SK-N-SH (cell line): Measurements from ENCODE around the gene CRABP1.

Source experiments
- CHD2 ChIP-seq: fragments of 150-350 bp; IDR thresholded peaks from 2 replicates; pipeline ENCODE4 v1.6.1; 2018; ENCODE audit warnings: low read length; ENCODE audit not compliant: partially characterized antibody
- EP300 ChIP-seq, 2 experiments: IDR thresholded peaks; 2 replicates each; pipeline versions ENCODE4 v1.4.0 to v1.6.1; 2012; ENCODE audit warnings: borderline replicate concordance in 1 of 2, low read depth in 1 of 2, low read length in 1 of 2
- FOXM1 ChIP-seq: IDR thresholded peaks from 2 replicates; pipeline ENCODE4 v1.4.0; 2012; ENCODE audit warnings: low read depth, mild to moderate bottlenecking
- GATA2 ChIP-seq: sonication (generic); formaldehyde crosslinking; IDR thresholded peaks from 2 replicates; pipeline ENCODE4 v1.5.0; 2020; ENCODE audit warnings: mild to moderate bottlenecking, missing genetic modification reagents
- NRF1 ChIP-seq: IDR thresholded peaks from 2 replicates; pipeline ENCODE4 v1.6.1; 2012; ENCODE audit warnings: low read depth, mild to moderate bottlenecking, low read length
- PBX3 ChIP-seq: IDR thresholded peaks from 2 replicates; pipeline ENCODE4; 2012
- POLR2AphosphoS5 ChIP-seq: IDR thresholded peaks from 2 replicates; pipeline ENCODE4 v1.6.1; 2012; ENCODE audit warnings: low read depth, low read length
- RAD21 ChIP-seq: IDR thresholded peaks from 2 replicates; pipeline ENCODE4 v1.6.1; 2012; ENCODE audit warnings: mild to moderate bottlenecking, low read length
- RFX5 ChIP-seq: IDR thresholded peaks from 2 replicates; pipeline ENCODE4 v1.6.1; 2012; ENCODE audit warnings: mild to moderate bottlenecking, improper control_type of control experiment, low read length
- YY1 ChIP-seq: IDR thresholded peaks from 2 replicates; pipeline ENCODE4 v1.4.0; 2012; ENCODE audit warnings: low read depth, mild to moderate bottlenecking
- TF ChIP-seq, protein P1 (sequence below): fragments of 200-600 bp; sonication (generic); IDR thresholded peaks from 2 replicates; pipeline ENCODE4 v1.6.1; 2017; ENCODE audit warnings: antibody characterized with exemption, mild to moderate bottlenecking, moderate library complexity
- TF ChIP-seq, protein P2 (sequence below): IDR thresholded peaks from 2 replicates; pipeline ENCODE4 v1.4.0; 2012; ENCODE audit warnings: low read depth

DNA sequence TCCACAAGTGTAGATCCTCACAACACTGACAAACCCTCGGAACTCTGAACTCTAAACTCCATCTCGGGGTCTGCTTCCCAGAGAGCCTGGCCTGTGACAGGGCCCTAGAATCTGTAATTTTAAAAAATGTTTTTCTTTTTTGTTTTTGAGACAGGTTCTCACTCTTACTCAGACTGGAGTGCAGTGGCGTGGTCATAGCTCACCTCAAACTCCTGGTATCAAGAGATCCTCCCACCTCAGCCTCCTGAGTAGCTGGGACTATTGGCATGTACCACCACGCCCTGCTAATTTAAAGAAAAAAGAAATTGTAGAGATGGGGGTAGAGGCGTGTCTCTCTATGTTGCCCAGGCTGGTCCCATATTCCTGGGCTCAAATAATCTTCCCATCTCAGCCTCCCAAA, 26.2 kb downstream of the CRABP1 start:
- TF ChIP-seq EP300 (IDR thresholded peaks at IDR 0.05; ENCODE audit: borderline replicate concordance in 1 of 2, low read depth in 1 of 2, low read length in 1 of 2), result no peak
- TF ChIP-seq CHD2, result no peak
- TF ChIP-seq, protein P1, sequence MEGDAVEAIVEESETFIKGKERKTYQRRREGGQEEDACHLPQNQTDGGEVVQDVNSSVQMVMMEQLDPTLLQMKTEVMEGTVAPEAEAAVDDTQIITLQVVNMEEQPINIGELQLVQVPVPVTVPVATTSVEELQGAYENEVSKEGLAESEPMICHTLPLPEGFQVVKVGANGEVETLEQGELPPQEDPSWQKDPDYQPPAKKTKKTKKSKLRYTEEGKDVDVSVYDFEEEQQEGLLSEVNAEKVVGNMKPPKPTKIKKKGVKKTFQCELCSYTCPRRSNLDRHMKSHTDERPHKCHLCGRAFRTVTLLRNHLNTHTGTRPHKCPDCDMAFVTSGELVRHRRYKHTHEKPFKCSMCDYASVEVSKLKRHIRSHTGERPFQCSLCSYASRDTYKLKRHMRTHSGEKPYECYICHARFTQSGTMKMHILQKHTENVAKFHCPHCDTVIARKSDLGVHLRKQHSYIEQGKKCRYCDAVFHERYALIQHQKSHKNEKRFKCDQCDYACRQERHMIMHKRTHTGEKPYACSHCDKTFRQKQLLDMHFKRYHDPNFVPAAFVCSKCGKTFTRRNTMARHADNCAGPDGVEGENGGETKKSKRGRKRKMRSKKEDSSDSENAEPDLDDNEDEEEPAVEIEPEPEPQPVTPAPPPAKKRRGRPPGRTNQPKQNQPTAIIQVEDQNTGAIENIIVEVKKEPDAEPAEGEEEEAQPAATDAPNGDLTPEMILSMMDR, result no peak
- no peak for TF ChIP-seq GATA2 (CRISPR knock-in tag)
- TF ChIP-seq NRF1, result no peak
- TF ChIP-seq, protein P2, sequence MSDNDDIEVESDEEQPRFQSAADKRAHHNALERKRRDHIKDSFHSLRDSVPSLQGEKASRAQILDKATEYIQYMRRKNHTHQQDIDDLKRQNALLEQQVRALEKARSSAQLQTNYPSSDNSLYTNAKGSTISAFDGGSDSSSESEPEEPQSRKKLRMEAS, result no peak
- TF ChIP-seq RAD21, result no peak
- TF ChIP-seq PBX3, result no peak
- TF ChIP-seq RFX5, result no peak
- TF ChIP-seq FOXM1, result no peak
- TF ChIP-seq YY1, result no peak
- TF ChIP-seq POLR2AphosphoS5, result no peak
